Activated naive CD8-positive, alpha-beta T cell treated with anti-CD3 and anti-CD28 coated beads, Interleukin-2, amount 50 U/mL, for 24 hours (primary cell): ENCODE results near the gene PLEK.
"Not testable (repeated sequence)": the region's sequence is repeated elsewhere in the genome, so short reads cannot be mapped to it uniquely, and the experiment has no call there.

Source experiments
- ATAC-seq: fragments of 150-1000 bp; cut with Tn5 transposase; one replicate; pipeline ENCODE4 v1.10.0; 2021
- DNase-seq: peaks from one replicate; pipeline ENCODE4 v3.0.0; 2021
- H3K27ac Mint-ChIP-seq: one replicate; pipeline ENCODE4 v1.8.0; 2021; ENCODE audit warnings: mild to moderate bottlenecking, mixed read lengths
- H3K27me3 Mint-ChIP-seq: one replicate; pipeline ENCODE4 v1.8.0; 2021; ENCODE audit warnings: mixed read lengths
- H3K36me3 Mint-ChIP-seq: one replicate; pipeline ENCODE4 v1.8.0; 2021; ENCODE audit warnings: low read depth, mixed read lengths
- H3K4me1 Mint-ChIP-seq: one replicate; pipeline ENCODE4 v1.8.0; 2021; ENCODE audit warnings: mixed read lengths
- H3K4me3 Mint-ChIP-seq: one replicate; pipeline ENCODE4 v1.8.0; 2021; ENCODE audit warnings: mild to moderate bottlenecking, moderate library complexity, mixed read lengths
- H3K9me3 Mint-ChIP-seq: one replicate; pipeline ENCODE4 v1.8.0; 2021; ENCODE audit warnings: mixed read lengths

Gene PLEK

GRCh38 chr2:68385907-68386287 is 20.8 kb downstream of the PLEK start:
- Mint-ChIP-seq H3K27me3 (no peaks in the 10 kb centered on the region), H3K27ac (peak overlapping the region; percentile 40), H3K36me3 (peaks cover 10% of the 10 kb centered on the region), H3K4me1 (peaks cover 61% of the 10 kb centered on the region), H3K9me3 (no peaks in the 10 kb centered on the region), H3K4me3 (no peak overlapping the region)
- DNase-seq = no peak
- ATAC-seq = no peak

- Mint-ChIP-seq H3K4me1 (peaks cover 60% of the 10 kb centered on the region), H3K4me3 (no peak overlapping the region), H3K27me3 (no peaks in the 10 kb centered on the region), H3K27ac (peak overlapping the region; percentile 40), H3K36me3 (peaks cover 9% of the 10 kb centered on the region), H3K9me3 (no peaks in the 10 kb centered on the region)
- ATAC-seq (no peak), DNase-seq (no peak)
Measured at GRCh38 chr2:68386365-68386764, 21.3 kb downstream of the PLEK start.

GRCh38 chr2:68387408-68388350 is 22.6 kb downstream of the PLEK start:
- peaks cover 67% of the 10 kb centered on the region for H3K4me1 Mint-ChIP-seq
- no peaks in the 10 kb centered on the region for H3K9me3 Mint-ChIP-seq
- ATAC-seq (peak; percentile 75), DNase-seq (no peak)
- peaks cover 15% of the 10 kb centered on the region for H3K36me3 Mint-ChIP-seq
- H3K4me3 Mint-ChIP-seq = peak overlapping the region; percentile 66
- H3K27ac Mint-ChIP-seq = peak overlapping the region; percentile 93
- H3K27me3 Mint-ChIP-seq = no peaks in the 10 kb centered on the region

GRCh38 chr2:68388358-68388757 is 23.3 kb downstream of the PLEK start:
- Mint-ChIP-seq H3K4me3 (peak overlapping the region; percentile 66), H3K27me3 (no peaks in the 10 kb centered on the region), H3K27ac (peak overlapping the region; percentile 93), H3K9me3 (no peaks in the 10 kb centered on the region), H3K36me3 (peaks cover 15% of the 10 kb centered on the region), H3K4me1 (peaks cover 65% of the 10 kb centered on the region)
- peak; percentile 41 for ATAC-seq
- DNase-seq = no peak

GRCh38 chr2:68388772-68389171 is 23.7 kb downstream of the PLEK start:
- ATAC-seq (no peak), DNase-seq (no peak)
- Mint-ChIP-seq H3K4me1 (peaks cover 61% of the 10 kb centered on the region), H3K4me3 (peak overlapping the region; percentile 66), H3K9me3 (no peaks in the 10 kb centered on the region), H3K27ac (peak overlapping the region; percentile 93), H3K36me3 (peaks cover 15% of the 10 kb centered on the region), H3K27me3 (no peaks in the 10 kb centered on the region)

- Mint-ChIP-seq H3K9me3 (no peaks in the 10 kb centered on the region), H3K36me3 (peaks cover 15% of the 10 kb centered on the region), H3K4me1 (peaks cover 54% of the 10 kb centered on the region), H3K27me3 (no peaks in the 10 kb centered on the region), H3K4me3 (no peak overlapping the region), H3K27ac (no peak overlapping the region)
- ATAC-seq = no peak
- DNase-seq = no peak
Measured at GRCh38 chr2:68390114-68390513, 25.0 kb downstream of the PLEK start.

- H3K27me3 Mint-ChIP-seq = no peaks in the 10 kb centered on the region
- H3K9me3 Mint-ChIP-seq = no peaks in the 10 kb centered on the region
- H3K4me1 Mint-ChIP-seq = peaks cover 49% of the 10 kb centered on the region
- ATAC-seq (no peak), DNase-seq (no peak)
- no peak overlapping the region for H3K27ac Mint-ChIP-seq
- H3K36me3 Mint-ChIP-seq = peaks cover 15% of the 10 kb centered on the region
- no peak overlapping the region for H3K4me3 Mint-ChIP-seq
Measured at GRCh38 chr2:68390586-68390985, 25.5 kb downstream of the PLEK start.

GRCh38 chr2:68391099-68391498 is 26.0 kb downstream of the PLEK start:
- Mint-ChIP-seq H3K36me3 (peaks cover 15% of the 10 kb centered on the region), H3K4me1 (peaks cover 46% of the 10 kb centered on the region), H3K27me3 (no peaks in the 10 kb centered on the region), H3K27ac (no peak overlapping the region), H3K9me3 (no peaks in the 10 kb centered on the region), H3K4me3 (no peak overlapping the region)
- ATAC-seq (no peak), DNase-seq (no peak)

- Mint-ChIP-seq H3K27me3 (no peaks in the 10 kb centered on the region), H3K9me3 (no peaks in the 10 kb centered on the region), H3K4me1 (peaks cover 40% of the 10 kb centered on the region), H3K4me3 (no peak overlapping the region), H3K27ac (no peak overlapping the region), H3K36me3 (peaks cover 15% of the 10 kb centered on the region)
- ATAC-seq (no peak), DNase-seq (no peak)
Measured at GRCh38 chr2:68391869-68392268, 26.8 kb downstream of the PLEK start.

GRCh38 chr2:68396093-68396492 is 31.0 kb downstream of the PLEK start:
- no peak for ATAC-seq
- Mint-ChIP-seq H3K27ac (no peak overlapping the region), H3K4me3 (no peak overlapping the region), H3K36me3 (peaks cover 27% of the 10 kb centered on the region), H3K9me3 (peaks cover 4% of the 10 kb centered on the region), H3K27me3 (no peaks in the 10 kb centered on the region), H3K4me1 (peaks cover 17% of the 10 kb centered on the region)
- DNase-seq = no peak

GRCh38 chr2:68397704-68398263 is 32.7 kb downstream of the PLEK start:
- peaks cover 27% of the 10 kb centered on the region for H3K36me3 Mint-ChIP-seq
- peaks cover 25% of the 10 kb centered on the region for H3K4me1 Mint-ChIP-seq
- H3K27me3 Mint-ChIP-seq, DNase-seq, ATAC-seq, H3K4me3 Mint-ChIP-seq, H3K27ac Mint-ChIP-seq: not testable (repeated sequence)
- H3K9me3 Mint-ChIP-seq = peaks cover 13% of the 10 kb centered on the region

- Mint-ChIP-seq H3K9me3 (peaks cover 15% of the 10 kb centered on the region), H3K4me1 (peaks cover 45% of the 10 kb centered on the region), H3K27me3 (peaks cover 2% of the 10 kb centered on the region), H3K4me3 (no peak overlapping the region), H3K36me3 (peaks cover 28% of the 10 kb centered on the region), H3K27ac (no peak overlapping the region)
- ATAC-seq (no peak), DNase-seq (no peak)
Measured at GRCh38 chr2:68403199-68403644, 38.1 kb downstream of the PLEK start.

GRCh38 chr2:68404164-68404563 is 39.1 kb downstream of the PLEK start:
- Mint-ChIP-seq H3K4me3 (no peak overlapping the region), H3K36me3 (peaks cover 21% of the 10 kb centered on the region), H3K27me3 (peaks cover 4% of the 10 kb centered on the region), H3K27ac (no peak overlapping the region), H3K9me3 (peaks cover 15% of the 10 kb centered on the region), H3K4me1 (peaks cover 47% of the 10 kb centered on the region)
- DNase-seq (no peak), ATAC-seq (no peak)

GRCh38 chr2:68404893-68405799 is 40.1 kb downstream of the PLEK start:
- ATAC-seq (no peak), DNase-seq (no peak)
- Mint-ChIP-seq H3K36me3 (peaks cover 18% of the 10 kb centered on the region), H3K4me3 (no peak overlapping the region), H3K9me3 (peaks cover 19% of the 10 kb centered on the region), H3K27me3 (peaks cover 4% of the 10 kb centered on the region), H3K27ac (no peak overlapping the region), H3K4me1 (peaks cover 46% of the 10 kb centered on the region)
